Superior temporal gyrus (tissue), 1 donor: ENCODE results near the gene CACNA2D2.

ENCODE experiments used
- DNase-seq: peaks from one replicate; pipeline ENCODE4 v3.0.0-alpha.2; 2016; ENCODE audit errors: extremely low spot score

CACNA2D2 gene

DNA sequence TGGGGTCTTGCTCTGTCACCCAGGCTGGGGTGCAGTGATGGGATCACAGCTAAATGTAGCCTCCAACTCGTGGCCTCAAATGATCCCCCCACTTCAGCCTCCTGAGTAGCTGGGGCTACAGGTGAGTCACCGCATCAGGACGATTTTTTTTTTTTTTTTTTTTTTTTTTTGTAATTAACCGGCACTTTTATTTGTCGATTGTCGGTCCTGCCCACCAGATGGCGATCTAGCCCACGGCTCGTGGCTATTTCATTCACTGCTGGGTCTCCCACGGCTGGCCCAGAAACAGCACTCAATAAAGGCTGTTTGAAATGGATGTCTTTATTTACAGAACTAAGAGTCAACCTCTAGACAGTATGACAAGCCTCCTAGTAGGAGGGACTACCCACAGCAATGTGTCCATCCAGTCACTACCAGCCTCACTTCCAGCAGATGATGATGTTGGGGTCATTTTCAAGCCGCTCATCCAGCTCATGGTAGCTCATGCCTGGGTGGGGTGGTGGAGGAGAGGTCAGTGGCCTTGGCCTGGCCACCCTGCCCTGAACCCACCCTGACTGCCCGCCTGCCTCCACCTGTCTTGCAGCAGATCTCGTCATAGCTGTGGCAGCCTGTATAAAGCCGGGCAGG lies 156.1 kb downstream of the CACNA2D2 start:
- peak; percentile 80 for DNase-seq

DNA sequence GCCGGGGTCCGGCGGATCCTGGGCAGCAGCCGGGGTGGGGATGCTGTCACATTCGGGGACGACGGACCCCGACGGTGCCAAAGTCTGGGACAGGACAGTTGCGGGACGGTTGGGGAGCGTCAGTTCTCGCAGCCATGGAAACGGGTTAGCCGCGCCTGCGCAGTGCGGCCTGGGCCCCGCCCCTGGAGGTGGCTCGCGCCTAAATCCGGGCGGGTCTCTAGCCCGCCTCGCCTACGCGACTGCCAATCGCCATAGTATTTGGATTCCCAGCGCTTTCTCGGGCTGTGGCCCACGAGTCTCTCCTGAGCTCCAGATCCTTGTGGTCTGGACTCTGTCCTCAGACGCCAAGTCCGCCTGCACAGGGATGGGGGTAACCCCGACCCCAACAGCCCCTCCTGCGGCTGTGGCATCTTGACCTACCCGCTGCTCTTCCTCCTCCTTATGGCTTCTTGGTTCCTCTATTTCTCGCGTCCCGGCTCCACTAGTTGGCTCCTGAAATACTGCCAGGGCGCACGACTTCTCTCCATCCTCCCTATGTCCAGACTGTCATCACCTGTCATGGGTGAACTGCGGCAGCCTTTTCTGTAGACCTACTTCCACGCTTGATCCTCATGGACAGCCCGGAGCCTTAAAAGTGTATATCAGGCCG lies 157.7 kb downstream of the CACNA2D2 start, which contains the start of gene ZMYND10:
Gene ZMYND10, minus strand, starts transcription at position 147 of the 649 bp plus-strand sequence. CDS start 153 bp downstream, outside the sequence.
- no peak for DNase-seq

DNA sequence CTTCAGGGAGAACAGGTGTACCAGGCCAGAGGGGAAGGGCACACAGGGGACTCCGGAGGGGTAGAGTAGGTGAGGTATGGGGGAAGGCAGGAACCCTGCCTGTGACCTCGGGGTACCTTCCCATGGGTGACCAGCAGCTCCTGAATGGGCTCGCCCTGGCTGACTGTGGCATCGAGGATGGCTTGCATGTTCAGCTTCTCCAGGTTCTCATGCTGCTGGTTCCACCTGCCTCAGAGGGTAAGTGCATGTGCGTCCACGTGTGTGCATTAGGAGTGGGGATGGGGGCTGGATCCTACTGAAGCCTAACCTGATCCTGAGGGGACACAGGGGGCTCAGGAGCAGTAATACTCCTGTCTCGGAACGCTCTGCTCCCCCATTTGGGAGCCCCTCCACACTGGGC lies 158.4 kb downstream of the CACNA2D2 start:
- DNase-seq: no peak

DNA sequence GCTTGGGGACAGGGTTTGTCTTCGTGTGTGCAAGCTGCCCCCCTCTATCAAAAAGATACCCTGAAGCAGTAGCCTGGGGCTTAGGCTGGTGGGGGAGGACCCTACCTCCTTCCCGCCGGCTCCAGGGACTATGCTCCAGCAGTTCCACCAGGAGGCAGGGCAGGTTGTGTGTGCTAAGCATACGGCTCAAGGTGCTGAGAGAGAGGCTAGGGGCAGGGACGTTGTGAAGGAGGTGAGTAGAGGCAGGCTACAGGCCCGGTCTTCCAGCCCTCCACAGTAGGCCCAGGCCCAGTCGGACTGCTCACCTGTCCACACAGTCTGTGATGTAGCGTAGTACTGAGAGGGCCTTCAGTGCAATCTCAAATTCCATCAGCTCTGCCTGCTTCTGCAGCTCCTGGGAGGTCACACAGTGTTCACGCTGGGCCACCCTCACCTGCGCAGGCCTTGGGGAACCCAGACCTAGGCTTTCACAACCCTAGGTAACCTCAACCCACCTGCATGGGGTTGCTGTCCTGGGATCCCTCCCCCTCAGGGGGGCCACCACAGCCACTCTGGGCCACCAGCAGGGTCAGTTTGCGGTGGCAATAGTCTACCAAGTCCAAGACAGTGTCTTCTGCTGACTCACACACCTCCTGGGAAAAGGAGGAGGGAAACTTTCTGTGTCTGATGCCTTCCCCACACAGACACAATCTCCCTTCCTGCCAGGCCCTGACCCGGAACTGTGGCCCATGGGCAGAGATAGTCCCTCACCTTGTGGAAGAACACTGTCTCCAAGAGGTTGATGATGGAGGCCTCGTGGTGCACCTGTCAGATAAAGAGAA lies 160.4 kb downstream of the CACNA2D2 start:
- DNase-seq: no peak

DNA sequence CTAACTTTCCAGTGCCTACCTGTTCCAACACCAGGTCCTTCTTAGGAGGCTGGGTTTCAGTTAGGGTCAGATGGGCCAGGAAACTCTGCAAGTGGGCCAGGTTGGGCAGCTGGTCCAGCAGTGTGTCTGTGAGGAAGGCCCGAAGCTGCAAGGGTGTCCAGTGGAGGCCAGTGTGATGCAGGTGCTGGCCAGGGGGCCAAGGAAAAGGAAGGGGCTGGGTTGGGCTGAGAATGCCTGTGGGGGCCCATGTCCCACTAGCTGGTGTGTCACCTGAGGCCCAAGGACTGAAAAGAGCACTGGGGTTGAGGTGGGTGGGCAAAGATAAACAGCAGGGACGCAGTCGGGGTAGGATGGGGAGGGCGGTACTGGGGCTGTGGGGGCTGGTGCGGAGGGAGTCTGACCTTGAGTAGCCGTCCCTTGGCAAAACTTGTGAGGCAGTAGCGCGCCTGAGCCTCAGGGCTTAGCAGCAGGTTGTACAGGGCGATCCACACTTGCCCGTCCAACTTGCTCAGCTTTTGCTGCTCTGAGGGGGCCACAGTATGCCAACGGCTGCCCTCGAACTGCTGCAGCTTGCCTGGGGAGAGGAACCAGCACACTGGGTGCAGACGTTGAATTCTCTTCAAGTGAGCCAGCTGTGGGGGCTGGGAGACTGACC lies 161.3 kb downstream of the CACNA2D2 start:
- no peak for DNase-seq

DNA sequence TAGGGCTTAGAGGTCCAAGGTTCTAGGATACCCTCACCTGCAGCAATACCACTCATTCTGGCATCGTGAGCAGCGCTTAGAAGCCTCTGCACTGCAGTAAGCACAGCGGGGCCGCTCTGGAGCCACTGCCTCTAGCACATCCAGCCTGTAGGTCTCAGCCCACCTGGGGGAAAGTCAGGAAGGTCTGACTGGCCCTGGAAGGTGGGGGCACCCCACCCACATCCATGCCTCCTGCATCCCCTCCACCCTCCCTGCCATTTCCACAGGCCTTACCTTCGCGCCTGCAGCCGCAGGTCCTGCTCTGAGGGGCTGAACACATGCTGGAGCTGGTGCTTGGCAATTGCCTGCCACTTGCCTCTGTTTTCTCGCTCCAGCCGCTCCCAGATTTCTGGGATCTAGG lies 161.9 kb downstream of the CACNA2D2 start:
- DNase-seq: no peak

DNA sequence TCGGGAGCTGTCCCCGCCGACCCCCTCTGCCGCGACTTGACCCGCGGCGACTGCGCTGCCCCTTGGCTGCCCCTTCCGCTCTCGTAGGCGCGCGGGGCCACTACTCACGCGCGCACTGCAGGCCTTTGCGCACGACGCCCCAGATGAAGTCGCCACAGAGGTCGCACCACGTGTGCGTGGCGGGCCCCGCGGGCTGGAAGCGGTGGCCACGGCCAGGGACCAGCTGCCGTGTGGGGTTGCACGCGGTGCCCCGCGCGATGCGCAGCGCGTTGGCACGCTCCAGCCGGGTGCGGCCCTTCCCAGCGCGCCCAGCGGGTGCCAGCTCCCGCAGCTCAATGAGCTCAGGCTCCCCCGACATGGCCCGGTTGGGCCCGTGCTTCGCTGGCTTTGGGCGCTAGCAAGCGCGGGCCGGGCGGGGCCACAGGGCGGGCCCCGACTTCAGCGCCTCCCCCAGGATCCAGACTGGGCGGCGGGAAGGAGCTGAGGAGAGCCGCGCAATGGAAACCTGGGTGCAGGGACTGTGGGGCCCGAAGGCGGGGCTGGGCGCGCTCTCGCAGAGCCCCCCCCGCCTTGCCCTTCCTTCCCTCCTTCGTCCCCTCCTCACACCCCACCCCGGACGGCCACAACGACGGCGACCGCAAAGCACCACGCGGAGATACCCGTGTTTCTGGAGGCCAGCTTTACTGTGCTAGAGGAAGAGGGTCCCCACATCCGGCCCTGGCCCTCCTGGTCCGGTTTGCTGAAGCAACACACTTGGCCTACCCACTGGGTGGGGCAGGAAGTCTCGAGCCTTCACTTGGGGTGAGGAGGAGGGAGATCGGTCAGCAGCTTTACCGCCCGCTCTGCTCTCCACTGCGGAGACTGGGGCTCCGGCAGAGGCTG lies 162.7 kb downstream of the CACNA2D2 start, which contains the start of gene RASSF1:
Gene RASSF1, minus strand, starts transcription at position 389 of the 882 bp plus-strand sequence. Its CDS starts 31 bp downstream, at position 358.
- no peak for DNase-seq

DNA sequence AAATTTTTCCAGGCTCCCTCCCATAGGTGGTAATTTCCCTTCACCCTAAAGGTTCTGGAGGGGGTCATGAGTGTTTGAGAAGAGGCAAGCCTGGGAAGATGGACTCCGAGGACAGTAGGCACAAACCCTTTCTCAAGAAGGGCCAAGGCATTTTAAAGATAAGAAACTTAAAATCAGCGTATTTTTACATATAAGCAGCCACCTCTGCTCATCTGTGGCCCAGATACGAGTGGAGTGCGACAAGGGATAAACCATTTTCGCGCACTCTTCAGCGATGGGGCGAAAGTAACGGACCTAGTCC lies 163.3 kb downstream of the CACNA2D2 start:
- DNase-seq: no peak

DNA sequence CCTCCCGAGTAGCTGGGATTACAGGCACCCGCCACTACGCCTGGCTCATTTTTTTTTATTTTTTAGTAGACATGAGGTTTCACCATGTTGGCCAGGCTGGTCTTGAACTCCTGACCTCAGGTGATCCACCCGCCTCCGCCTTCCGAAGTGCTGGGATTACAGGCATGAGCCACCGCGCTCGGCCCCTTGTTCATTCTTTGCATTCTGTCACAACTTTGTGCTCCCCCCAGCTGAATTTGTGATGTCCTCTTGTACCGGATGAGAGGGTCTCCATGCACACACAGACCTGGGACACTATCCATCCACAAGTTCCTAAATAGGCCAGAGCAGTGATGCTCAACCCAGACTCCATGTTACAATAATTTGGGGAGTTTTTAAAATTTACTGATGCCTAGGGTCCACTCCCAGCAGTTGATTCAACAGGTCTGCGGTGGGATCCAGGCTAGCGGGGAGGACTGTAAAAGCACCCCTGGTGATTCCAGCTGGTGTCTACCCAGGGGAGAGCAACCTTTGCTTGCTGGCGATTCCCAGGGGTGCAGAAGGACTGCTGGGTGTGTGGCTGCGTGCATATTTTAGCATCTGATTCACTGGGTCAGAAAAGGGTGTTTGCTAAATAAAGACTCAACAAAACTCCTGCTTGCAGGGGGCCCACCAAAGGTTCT lies 163.8 kb downstream of the CACNA2D2 start:
- DNase-seq: no peak

DNA sequence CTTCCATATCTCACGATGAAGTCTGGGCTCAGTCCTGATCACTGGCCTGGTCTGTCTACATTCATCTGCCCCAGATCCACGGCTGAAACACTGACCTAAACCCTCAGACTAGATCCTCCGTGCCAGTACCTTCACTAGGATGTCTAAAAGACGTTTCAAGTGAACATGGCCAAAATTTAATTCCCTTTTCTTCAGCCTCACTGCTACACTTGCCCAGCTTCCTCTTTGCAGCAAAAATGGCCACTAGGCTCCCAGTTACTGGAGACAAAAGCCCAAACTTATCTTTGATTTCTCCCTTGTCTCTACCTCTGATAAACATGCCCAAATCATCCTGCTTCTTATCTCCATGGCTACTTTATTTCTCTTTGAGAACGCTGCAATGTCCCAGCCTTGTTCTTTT lies 164.5 kb downstream of the CACNA2D2 start:
- DNase-seq: no peak

DNA sequence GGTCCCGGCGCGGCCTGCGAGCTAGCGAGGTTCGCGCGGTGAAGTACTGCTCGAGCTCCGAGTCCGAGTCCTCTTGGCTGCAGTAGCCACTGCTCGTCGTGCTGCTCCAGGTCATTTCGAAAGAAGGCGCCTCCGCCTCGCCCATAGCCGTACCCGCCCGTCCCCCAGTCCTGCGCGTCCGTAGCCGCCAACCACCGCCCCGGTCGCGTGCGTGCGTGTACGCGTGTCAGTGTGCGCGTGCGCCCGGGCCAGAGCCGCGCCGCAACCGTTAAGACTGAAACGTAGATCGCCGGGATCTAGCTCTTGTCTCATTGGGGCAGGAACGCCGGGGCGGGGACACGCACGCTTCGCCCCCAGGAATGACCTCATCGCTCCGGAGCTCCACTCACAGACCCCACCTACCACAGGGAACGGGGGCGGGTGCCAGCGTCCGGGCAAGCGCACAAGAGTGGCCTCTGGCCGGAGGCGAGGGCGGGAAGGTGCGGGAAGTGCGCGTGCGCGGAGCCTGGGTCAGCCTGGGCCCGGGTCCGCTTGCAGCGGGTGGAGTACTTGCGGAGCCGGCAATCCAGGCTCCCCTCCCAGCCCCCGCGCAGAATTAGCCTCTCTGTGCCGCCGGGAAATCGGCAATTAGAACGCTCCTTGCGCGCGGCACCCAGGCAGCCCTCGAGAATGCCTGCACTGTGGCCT lies 166.1 kb downstream of the CACNA2D2 start:
- peak; percentile 97 for DNase-seq

DNA sequence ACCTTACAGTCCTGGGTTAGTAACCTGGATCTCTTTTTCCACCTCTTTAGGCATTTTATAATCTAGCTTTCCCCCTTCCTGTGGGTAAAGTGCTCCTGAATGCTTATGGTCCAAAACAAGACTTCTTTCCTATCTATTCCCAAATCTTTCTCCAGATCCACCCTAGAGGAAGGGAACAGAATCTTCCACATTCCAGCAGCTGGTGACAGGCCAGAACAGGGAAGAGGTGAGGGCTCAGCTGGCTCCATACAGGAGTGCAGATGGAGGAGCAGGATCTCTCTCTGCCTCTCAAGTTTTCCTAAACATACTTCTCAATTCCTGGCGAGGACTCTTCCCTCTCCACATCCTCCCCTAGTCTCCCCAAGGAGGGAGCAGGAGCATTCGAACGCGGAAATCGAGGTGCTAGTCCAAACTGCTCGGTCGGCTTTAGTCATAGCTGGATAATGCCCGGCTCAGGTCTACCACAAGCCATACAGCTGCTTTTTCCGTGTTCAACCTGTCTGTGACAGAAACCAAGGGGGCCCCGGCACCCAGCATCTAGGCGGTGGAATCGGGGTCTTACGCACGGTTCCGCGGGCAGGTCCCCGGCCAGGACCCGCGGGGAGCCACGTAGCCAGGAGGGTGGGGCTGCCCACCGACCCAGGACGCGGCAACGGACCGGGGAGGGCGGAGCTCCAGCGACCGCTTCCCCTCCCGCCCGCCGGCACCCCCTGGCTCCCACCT lies 166.8 kb downstream of the CACNA2D2 start:
- DNase-seq: no peak

DNA sequence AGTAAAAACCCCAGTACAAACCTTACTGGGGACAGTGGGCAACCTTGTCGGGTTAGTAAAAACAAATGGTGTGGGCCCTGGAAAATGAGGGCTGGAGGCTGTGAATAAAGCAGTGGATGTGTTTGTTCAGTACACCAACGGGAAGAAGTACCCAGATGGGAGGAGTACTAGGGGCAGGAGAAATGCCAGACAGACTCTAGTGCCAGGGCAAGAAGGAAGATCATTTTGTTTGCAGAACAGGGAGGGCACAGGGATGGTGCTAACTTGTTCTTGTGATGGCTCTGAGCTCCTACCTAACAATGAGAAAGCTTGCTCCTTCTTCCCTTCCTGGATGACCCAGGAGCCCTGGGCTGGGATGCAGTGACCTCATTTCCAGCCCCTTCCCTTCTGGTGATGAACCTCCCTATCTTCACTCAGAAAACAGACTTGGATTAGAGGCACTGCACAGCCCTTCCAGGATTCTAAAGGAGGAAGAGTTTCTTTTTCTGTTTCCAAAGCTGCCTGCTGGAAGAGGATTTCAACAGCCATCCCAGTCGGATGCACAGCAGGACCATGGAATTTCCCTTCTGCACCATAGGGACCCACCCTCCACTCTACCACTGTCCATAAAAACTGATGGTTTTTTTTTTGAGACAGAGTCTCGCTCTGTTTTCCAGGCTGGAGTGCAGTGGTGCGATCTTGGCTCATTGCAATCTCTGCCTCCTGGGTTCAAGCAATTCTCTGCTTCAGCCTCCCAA lies 168.9 kb downstream of the CACNA2D2 start:
- no peak for DNase-seq

DNA sequence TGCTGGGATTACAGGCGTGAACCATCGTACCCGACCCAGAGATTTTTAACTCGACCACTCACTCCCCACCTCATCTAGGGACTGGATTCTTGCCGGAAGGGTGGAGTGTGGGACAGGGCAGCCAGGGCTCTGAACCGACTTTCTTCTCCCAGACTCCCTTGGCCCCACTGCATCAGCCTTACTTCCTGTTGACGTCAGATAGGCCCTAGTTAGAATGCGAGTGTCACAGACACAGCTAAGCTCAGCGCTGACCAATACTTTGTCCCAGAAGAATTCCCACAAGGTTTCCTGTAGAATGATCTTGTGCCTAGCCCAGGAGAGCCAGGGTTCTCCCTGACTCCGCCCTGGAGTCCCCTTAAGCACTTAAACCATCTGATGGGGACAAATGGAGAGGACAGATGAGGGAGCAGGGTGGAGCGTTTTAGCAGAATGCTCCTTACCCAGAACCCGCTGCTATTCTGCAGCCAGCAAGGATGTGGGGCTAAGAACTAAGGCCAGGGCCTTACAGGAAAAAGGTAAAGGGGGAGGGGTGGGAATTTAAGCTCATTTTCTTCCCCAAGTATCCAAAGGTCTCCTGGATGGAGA lies 169.6 kb downstream of the CACNA2D2 start:
- DNase-seq: no peak

DNA sequence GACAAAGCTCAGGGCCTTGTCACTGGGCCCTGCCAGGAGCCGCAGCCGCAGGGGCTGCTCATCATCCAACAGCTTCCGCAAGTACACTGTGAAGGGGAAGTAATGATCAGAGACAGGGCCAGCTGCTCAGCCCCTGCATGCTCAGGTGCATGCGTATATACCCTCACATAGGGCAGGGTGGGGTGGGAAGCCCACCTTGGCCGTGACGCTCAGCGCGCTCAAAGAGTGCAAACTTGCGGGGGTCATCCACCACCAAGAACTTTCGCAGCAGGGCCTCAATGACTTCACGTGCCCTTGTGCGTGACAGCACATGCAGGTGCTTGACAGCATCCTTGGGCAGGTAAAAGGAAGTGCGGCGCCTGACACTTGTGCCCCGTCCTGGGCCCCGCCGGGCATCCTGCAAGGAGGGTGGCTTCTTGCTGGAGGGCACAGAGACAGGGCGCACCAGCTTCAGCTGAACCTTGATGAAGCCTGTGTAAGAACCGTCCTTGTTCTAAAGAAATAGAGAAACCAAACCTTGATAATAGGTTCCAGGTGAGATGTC lies 172.0 kb downstream of the CACNA2D2 start:
- no peak for DNase-seq

DNA sequence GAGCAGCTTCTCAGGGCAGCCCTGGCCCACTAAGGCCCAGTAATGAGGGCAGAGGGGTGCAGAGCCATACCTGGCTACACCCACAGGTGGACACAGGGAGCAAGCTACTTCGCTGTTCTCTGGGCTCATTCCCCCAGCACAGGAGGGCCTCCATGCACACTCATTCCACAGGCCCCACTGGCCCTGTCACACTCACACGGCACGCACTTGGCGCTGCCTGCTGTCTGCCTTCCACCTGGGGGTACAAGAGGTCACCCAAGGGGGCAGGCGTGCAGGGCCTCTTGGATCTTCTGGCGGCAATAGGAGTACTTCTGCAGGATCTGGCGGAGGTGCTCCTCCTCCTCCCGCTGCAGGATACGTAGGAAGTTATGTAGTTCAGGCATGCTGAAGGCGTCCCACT lies 173.1 kb downstream of the CACNA2D2 start:
- DNase-seq: no peak

DNA sequence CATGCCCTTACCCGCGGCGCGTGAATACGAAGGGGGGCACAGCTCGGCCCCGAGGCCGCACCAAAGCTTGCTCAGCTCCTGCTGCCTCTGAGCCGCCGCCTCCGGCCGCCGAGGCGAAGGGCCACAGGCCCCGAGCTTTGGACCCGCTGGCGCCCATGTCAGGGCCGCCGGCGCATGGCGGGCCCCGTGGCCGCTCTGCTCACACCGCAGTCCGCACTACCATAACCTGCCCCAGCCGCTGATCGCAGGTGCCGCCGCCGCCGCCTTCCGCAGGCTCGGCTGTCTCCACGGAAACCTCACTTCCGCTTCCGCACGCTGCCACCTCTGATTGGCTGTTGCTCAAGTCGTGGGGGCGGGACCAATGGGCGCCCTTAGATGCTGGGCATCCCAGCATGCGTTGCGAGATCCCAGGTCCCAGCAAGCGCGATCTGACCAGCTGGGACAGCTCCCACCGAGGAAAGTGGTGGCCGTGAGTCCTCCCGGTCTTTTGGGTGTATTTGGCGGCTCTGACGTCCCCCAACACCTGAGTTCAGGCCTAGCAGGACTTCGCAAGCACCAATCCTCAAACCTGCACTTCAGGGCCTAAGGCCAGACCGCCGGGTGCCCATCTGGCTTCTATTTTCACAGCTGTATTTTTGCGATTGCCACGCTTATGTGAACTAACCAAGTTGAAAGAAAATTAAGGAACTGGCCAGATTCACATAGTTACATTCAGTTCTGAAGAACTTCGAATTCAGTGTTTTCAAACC lies 175.3 kb downstream of the CACNA2D2 start, which contains the start of gene TUSC2:
Gene TUSC2, minus strand, starts transcription at position 281 of the 749 bp plus-strand sequence. Its CDS starts 124 bp downstream, at position 157.
- peak; percentile 100 for DNase-seq
